Measurements from ENCODE around the gene NCKAP5. TPM values are rescaled to one million over a fixed set of nuclear protein-coding genes. Genes with fewer than 3 reads are reported as not detected.

The NCKAP5 gene
- total RNA-seq, 1 experiment from 2014 or later, result 3.2 TPM

GRCh38 chr2:132646540-132647108, 921.6 kb downstream of the NCKAP5 start:
- intact Hi-C loops (cut with micrococcal nuclease), result no loop called here
- TF ChIP-seq EZH2 (IDR thresholded peaks at IDR 0.05; ENCODE audit: low read length, unreplicated experiment) (no peak), CTCF (conservative IDR thresholded peaks at IDR 0.05; ENCODE audit: low read depth, low read length) (no peak), EZH2phosphoT487 (IDR thresholded peaks at IDR 0.05; ENCODE audit: borderline replicate concordance, low read length) (no peak)
- no peaks in the 10 kb centered on the region for H3F3A ChIP-seq (ENCODE audit: low read length, unreplicated experiment)
- ChIA-PET CTCF (no interaction called here), POLR2A (ENCODE audit: unreplicated experiment) (interaction anchor here (0.6 kb wide), 1 partner anchor 14 kb away, joined by 3 read pairs; no protein-coding TSS in a partner anchor)
- H3K4me2 ChIP-seq (ENCODE audit: low read length), result no peak overlapping the region
- no peaks in the 10 kb centered on the region for H3K27me3 ChIP-seq (ENCODE audit: low read length)
- no peak for DNase-seq
- no peaks in the 10 kb centered on the region for H3K79me2 ChIP-seq (ENCODE audit: low read length)
- no peak overlapping the region for H3K4me3 ChIP-seq (ENCODE audit: low read length)
- H4K20me1 ChIP-seq (ENCODE audit: low read length), result no peaks in the 10 kb centered on the region; the same call in 1 of the 2 replicates
- no peaks in the 10 kb centered on the region for H3K4me1 ChIP-seq (ENCODE audit: insufficient read depth, low read length)
- no peak overlapping the region for H3K9ac ChIP-seq (ENCODE audit: low read length)
- H3K27ac ChIP-seq (ENCODE audit: low read length), result no peak overlapping the region
- H3K36me3 ChIP-seq (ENCODE audit: low read depth, low read length), result peaks cover 6% of the 10 kb centered on the region; the same call in 1 of the 2 replicates
- no peaks in the 10 kb centered on the region for H3K9me2 ChIP-seq (replicated peaks; ENCODE audit: low read length)
- H2AFZ ChIP-seq (ENCODE audit: low read length), result no peak overlapping the region
- no TSS peak for BruUV-seq (replicated peaks)
- H3K9me3 ChIP-seq (ENCODE audit: low read length), result no peaks in the 10 kb centered on the region
- no peak for ATAC-seq

DNA sequence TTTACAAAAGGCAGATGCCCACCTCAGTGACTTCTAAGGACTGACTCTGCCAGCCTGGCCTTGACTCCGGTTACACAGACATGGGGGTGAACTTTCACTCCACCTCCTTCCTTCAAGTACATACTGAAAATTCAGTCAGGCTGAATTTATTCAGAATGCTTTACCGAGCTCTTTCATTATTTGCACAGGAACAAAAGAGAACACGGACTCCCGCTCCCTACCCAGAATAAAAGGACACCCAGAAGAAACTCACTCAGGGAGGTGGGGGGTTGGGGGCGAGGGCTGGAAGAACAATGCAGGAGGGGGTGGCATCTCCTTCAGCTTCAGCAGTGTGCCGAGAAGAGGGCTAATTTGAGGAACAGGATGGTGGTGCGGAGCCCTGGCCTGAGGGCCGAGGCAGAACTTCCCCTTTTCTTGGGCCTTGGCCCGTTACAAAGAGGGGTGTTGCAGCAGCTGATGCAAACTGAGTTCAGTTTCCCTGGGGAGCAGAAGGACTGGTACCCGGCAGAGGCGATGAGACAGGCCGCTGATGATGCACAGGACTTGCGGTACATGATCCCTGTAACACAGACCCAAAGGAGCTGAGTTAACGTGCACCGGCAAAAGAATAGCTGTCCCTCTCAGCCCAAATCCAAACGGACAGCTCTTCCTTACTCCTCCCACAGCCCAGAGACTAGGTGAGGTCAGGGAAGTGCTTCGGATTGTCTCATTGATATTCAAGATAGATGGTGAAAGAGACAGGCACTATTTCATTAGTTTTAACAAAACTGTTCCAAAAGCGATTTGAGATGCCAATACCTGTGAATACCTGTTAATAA, 922.3 kb downstream of the NCKAP5 start:
- no peak for ATAC-seq
- H3K4me1 ChIP-seq (ENCODE audit: insufficient read depth, low read length), result no peaks in the 10 kb centered on the region
- CTCF ChIA-PET, result no interaction called here

More for the DNA sequence above, 922.3 kb downstream of the NCKAP5 start:
- Histone ChIP-seq H3K79me2 (ENCODE audit: low read length) (no peaks in the 10 kb centered on the region), H3K36me3 (ENCODE audit: low read depth, low read length) (peaks cover 6% of the 10 kb centered on the region; the same call in 1 of the 2 replicates), H3F3A (ENCODE audit: low read length, unreplicated experiment) (no peaks in the 10 kb centered on the region), H3K27me3 (ENCODE audit: low read length) (no peaks in the 10 kb centered on the region), H3K4me3 (ENCODE audit: low read length) (no peak overlapping the region), H3K9me2 (replicated peaks; ENCODE audit: low read length) (no peaks in the 10 kb centered on the region), H4K20me1 (ENCODE audit: low read length) (no peaks in the 10 kb centered on the region; the same call in 1 of the 2 replicates), H3K4me2 (ENCODE audit: low read length) (no peak overlapping the region), H3K9me3 (ENCODE audit: low read length) (no peaks in the 10 kb centered on the region), H3K27ac (ENCODE audit: low read length) (no peak overlapping the region), H3K9ac (ENCODE audit: low read length) (no peak overlapping the region), H2AFZ (ENCODE audit: low read length) (no peak overlapping the region)
- POLR2A ChIA-PET (ENCODE audit: unreplicated experiment), result interaction anchor here (0.6 kb wide), 1 partner anchor 14 kb away, joined by 3 read pairs; no protein-coding TSS in a partner anchor
- intact Hi-C loops (cut with micrococcal nuclease), result no loop called here
- no peak for DNase-seq
- TF ChIP-seq EZH2phosphoT487 (IDR thresholded peaks at IDR 0.05; ENCODE audit: borderline replicate concordance, low read length) (no peak), EZH2 (IDR thresholded peaks at IDR 0.05; ENCODE audit: low read length, unreplicated experiment) (no peak), CTCF (conservative IDR thresholded peaks at IDR 0.05; ENCODE audit: low read depth, low read length) (no peak)
- BruUV-seq (replicated peaks), result TSS peak; percentile 22

Data from PC-3 (cell line).